Renal pelvis (tissue), 4 donors: Measurements from ENCODE around the gene MINPP1. TPM values are rescaled to one million over a fixed set of nuclear protein-coding genes. Genes with fewer than 3 reads are reported as not detected.
"Not testable (repeated sequence)": the region's sequence is repeated elsewhere in the genome, so short reads cannot be mapped to it uniquely, and the experiment has no call there.

Experiments
- DNase-seq: peaks from one replicate; pipeline ENCODE4 v3.0.0-alpha.2; 2013
- polyA plus RNA-seq, 3 donors: library from polyadenylated mRNA; unstranded; fragments of 120-200 nt; gene quantifications; one replicate each; pipeline ENCODE4 v1.2.1, GENCODE V29; 2013; ENCODE audit not compliant: insufficient read length in 3 of 3

MINPP1 gene
- polyA plus RNA-seq, 3 donors = 32.8 to 38.9 (median 36.7) TPM

DNA sequence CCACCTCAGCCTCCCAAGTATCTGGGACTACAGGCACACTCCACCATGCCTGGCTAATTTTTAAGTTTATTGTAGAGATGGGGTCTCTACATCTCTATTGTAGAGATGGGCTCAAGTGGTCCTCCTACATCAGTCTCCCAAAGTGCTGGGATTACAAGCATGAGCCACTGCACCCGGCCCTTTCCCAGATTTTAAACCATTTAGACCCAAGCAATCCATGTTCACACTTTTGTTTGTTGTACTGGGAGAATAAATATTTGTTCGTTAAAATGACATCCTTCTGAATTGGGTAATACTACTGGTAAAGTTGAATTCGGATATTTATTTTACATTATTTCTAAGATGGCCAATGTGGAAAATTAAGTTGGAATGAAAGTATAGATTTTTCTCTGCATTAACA is 52.7 kb downstream of the MINPP1 start:
- DNase-seq = no peak

DNA sequence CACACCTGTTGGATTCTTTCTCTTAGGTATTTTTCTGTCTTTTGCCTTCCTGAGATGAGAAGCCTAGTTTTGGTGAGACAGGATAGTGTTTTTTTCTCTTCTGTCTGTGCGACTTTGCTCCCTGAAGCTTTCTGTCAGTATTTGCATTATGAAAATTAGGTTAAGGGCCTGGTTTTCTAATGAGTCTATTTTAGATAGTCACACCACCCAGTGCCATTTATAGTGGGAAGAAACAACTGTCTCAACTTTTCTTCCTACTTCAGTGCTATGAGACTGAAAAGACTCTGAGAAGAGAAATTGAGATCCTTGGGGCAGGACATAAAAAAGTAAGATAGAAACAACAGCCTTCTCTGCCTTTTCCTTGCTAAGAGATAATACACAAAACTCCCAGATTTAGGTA is 53.6 kb downstream of the MINPP1 start:
- no peak for DNase-seq

DNA sequence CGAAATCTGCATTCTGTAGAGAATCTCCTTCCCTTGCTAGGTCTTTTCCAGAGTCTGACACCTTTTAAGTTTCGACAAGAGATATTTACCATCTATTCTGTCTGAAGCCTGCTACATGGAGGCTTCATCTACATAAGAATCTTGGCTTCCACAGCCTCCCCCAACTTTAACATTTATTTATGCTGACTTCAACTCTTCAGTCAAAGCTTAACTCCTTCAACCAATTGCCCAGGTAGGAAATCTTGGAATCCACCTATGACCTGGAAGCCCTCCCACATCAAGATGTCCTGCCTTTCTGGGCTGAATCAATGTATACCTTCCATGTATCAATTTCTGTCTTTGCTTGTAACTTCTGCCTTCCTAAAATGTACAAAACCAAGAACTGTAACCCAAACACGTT is 54.7 kb downstream of the MINPP1 start:
- DNase-seq = no peak

DNA sequence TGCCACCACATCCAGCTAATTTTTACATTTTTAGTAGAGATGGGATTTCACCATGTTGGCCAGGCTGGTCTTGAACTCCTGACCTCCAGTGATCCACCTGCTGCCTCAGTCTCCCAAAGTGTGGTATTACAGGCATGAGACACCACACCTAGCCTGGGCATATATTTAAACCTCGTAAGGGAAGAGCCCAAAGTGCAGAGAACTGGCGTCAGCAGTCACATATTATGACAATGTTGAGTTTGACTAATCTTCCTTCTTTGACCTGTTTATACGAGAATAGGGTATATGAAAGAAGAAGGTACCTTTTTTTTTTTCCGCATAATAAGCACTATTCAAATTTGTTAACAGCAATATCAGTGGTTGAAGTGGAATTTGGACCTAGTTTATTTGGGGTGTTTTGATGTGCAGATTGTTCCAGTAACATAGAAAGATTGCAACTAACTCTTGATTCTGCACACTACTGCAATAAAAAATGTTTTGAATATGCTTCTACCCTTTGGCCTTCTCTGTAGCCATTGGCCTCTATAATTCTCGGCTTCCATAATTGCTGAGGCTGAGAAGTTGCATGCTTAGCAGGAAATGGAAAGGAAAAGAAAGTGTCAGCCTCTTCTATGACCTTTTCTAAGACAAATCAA is 55.9 kb downstream of the MINPP1 start:
- no peak for DNase-seq

DNA sequence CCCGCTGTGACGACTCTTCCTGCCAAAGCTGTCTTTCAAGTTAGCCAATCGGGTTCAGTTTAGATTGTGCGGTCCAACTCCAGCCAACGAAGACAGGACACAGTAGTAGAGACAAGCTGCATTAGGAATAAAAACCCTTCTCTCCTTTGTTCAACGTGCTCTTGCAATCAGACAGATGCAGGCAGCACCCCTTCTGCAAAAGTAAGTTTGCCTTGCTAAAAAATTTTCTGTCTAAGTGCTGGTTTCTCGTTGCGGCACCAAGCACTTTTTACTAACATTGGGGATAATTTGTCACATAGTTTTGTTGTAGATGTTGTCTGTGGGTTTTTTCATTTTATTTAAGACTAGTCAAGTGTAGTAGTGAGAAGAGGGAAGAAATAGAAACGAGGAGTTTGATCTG is 58.1 kb downstream of the MINPP1 start:
- DNase-seq = no peak

DNA sequence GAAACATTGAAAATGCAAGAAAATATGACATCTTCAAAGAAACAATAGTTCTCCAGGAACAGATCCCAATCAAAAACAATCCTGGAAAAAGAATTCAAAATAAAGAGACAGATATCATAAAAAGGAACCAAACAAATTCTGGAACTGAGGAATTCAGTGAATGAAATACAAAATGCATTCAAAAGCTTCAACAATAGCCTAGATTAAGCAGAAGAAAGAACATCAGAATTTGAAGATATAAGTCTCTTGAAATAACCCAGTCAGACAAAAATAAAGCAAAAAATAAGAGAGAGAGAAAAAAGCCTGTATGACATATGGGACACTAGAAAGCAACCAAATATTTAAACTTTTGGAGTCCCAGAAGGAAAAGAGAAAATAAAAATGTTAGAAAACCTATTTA is 60.3 kb downstream of the MINPP1 start:
- no peak for DNase-seq

DNA sequence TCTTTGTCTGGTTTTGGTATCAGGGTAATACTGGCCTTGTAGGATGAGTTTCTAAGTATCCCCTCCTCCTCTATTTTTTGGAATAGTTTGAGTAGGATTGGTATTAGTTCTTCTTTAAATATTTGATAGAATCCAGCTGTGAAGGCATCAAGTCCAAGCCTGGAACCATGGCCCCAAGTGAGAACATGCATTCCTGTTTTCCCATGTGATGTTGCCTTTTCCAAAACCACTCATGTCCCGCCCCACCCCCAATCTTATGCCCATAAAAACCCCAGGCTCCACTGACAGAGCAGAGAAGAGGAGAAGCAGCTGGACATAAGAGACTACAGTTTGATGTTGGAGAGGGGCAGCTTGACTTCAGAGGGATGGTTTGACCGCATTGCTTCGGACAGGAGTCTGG is 71.2 kb downstream of the MINPP1 start:
- DNase-seq = no peak

DNA sequence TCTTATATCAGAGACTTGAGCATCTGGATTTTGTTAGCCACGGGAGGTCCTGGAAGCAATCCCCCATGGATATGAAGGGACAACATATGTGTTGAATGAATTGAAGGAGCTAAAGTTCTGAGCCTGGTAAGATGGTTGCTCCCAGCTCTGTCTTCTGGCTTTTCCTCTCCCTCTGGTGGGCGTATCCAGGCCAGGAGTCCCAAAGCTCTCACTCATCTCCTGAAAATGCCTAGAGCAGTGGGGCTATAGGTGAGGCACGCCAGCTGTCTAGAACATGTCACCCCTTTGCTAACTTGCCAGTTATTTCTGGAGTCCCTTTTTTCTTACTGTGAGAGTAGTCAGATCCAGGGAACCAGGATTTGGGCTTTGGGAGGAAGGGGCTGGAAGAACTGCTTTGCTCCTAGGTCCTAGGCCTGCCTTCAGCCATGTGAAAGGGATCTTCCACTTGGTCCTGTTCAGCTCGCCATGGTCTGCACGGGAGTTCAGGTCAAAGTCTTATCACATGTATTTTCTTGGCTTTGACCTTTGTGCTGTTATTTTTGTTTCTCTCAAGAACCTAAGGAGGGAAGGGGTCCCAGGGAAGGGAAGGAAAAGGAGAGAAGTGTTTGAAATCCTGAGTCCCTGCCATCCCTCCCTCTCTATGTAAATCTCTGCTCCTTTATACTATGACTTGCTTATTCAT is 73.6 kb downstream of the MINPP1 start:
- no peak for DNase-seq

DNA sequence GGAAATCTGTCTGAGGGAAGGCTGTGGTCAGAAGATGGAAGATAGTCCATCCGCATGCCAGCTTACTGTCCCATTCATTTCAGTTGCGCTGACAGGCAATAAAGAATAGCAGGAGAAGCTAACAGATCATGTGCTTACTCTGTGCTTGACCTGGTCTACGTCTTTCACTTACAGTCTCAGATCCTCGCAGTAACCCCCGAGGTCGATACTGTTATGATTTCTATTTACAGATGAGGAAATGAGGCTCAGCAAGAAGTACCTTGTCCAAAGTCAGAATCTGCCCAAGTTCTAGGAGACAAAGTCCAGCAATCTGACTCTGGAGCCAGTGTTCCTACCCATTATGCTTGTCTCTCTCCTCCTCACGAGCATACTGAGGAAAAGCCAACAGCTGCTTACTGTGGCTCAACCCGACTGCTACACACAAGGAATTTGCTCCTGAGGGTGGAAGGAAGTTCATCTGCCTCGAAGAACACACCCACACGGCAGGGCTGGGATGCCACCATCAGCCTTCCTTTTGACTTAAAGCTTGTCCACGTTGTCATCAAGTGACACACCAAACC is 74.2 kb downstream of the MINPP1 start:
- DNase-seq = no peak

DNA sequence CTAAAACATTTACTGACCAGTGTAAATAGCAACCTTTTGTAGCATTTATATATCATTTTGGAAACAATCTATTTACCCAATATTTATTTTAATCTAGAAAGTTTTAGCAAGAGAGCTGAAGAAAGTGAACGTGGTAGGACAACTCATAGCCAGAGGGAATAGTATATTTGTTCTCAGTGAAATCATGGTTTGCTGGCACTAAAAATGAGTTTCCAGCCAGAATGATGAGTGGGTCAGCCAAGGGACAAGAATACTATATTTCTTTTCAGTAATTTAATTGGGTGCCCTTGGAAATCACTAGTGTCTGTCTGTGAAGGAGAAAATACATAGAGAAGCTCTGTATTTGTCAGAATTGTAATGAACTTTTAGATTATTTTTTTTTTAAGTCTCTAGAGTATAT is 74.9 kb downstream of the MINPP1 start:
- no peak for DNase-seq

DNA sequence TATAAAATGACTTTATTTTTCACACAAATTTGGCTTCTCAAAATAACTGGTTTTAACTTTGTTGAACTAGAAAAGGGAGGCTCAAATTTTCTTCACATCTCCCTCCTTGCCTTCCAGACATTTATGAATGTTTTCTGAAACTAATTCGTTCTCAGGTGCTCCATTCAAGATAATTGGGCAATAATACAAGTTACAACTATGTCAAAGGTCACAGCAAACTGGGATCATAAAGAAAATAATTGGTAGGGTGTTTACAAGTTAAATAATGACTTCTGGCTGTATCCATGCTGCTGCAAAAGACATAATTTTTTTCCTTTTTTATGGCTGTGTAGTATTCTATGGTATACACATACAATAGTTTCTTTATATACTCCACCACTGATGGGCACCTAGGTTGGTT is 75.3 kb downstream of the MINPP1 start:
- no peak for DNase-seq

DNA sequence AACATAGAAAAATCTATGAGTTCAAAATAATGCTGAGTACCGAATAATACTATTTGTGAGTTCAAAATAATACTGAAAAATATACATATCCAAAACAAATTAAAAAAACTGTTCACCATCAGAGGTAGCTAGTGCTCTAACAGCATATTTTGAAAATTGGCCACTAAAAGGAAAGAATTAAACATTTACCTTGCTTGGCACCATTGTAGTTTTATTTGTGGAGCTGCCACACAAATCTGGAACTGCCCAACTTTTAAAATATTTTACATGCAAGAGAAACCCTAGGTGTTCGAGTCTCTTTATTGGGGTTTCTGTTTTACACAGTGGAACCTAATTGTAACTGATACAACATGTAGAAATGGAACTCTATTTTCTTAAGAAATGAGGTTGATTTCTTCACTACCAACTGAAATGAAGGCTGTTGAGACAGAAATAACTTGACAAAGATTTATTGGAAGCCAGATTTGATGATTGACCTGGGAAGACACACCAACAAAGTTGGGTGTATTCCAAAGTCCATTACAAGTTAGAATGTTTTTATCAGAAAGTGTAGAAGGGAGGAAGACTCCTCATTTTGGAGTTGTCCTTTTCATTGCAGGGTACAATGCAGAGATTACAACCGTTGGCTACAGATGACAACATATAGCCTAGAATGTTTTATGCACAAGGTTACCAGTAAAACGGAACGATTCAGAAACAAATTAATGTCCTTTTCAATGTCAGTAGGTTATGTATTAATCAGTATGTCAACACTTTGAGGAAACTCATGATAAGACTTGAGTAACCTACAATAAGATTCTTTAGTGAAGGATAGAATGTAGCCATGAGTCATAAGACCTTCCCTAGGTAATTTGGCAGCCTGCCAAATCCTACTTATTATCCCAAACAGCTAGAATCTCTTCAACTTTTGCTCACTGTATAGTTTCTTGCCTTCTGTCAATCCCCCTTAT is 81.1 kb downstream of the MINPP1 start:
- DNase-seq = no peak

DNA sequence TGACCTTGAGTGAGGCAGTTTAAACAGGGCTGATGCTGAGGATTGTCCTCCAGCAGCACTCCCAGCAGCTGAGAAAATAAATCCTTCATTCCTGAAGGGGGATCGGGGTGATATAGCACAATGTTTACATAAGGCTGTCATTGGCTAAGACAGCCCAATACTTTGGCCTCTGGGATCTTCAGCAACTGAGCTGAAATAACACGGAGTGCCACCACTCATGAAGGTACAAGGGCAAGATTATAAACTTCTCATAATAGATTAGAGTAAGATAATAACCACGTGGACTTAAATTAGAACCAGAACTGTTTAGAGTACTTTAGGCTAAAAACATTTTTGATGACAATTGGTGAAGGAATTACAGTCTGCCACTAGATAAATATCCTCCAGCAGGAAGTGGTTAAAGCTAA is 85.0 kb downstream of the MINPP1 start:
- no peak for DNase-seq

DNA sequence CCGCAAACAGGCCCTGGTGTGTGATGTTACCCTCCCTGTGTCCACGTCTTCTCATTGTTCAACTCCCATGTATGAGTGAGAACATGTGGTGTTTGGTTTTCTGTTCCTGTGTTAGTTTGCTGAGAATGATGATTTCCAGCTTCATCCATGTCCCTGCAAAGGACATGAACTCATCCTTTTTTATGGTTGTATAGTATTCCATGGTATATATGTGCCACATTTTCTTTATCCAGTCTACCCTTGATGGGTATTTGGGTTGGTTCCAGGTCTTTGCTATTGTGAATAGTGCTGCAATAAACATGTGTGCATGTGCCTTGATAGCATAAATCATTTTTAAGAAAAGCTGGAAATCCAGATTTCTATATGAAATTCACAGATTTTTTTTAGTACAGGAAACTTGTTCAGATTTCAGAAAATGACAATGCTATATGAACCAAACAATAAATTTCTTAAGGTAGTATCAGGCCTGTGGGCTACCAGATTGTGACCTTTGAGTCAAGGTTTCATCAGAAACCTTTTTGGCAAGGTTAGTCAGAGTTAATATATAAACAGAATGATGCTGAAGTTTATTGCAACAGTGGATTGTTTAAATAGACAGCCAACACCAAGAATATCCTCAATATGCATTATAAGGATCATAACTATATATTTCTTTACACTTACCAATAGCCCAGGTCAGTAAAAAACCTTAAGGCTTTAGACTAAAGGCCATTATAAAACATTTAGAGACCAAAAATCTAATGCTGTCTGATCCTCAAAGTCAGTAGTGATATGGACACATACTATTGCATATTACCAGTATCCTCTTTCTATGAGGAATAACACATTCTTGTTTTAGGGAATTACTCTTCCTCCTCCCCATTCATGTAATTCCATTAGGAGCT is 86.3 kb downstream of the MINPP1 start:
- DNase-seq = no peak

DNA sequence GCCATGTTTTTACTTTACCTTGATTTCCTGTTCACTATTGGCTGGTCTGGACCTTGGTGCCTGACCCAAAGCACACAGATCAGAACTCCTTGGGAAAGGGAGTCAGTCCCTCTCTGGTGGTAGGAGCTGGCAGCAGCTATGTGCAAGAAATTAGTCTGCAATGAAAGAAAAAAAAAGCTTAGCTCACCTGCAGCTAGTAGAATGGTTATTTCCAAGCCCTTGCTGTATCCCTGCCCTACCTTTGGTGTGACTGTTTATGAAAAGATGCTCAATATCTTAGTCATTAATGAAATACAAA is 86.8 kb downstream of the MINPP1 start:
- no peak for DNase-seq

DNA sequence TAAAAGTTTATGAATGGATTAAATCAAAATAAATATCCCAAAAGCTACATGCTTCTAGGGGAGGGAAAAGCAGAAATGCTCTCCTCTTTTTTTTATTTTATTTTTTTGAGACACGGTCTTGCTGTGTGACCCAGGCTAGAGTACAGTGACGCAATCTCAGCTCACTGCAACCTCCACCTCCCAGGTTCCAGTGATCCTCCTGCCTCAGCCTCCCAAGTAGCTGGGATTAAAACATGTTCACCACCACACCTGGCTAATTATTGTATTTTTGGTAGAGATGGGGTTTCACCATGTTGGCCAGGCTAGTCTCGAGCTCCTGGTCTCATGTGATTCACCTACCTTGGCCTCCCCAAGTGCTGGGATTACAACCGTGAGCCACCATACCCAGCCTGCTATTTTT is 88.2 kb downstream of the MINPP1 start:
- DNase-seq = not testable (repeated sequence)

DNA sequence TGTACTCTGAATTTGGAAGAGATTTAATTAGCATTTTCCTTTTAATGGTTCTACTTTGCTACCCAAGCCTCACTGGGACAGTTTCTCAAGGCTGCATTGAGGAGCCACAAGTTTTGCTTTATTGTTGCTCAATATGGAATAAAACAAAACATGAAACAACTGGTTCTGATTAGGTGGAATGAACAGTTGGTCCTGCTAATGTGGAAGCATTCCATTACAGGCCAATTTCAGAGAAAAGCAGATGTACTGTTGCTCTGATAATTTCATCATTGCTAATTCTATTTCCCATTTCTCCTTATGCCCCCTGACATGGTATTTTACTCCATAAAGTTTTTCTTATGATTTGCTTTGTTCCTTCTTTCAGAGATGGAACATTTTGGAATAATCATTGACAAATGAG is 89.0 kb downstream of the MINPP1 start:
- DNase-seq = no peak

DNA sequence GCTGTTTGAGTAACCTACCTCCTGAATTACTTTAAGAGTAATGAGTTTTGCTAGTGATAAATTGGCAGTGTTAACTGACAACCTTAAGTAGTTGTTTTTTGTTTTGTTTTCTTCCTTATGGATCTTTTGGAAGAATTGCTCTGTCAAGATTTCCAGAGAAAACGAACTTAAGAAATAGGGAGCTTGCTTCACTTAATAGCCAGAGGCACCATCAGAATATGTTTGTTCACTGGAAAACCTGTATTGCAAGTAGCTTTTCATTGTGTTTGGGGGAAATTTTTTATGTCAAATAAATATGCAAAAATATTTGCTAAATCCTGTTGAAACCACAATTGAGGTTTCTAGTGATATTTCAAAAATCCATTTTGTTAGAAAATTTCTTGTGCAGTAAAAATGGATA is 89.5 kb downstream of the MINPP1 start:
- no peak for DNase-seq

DNA sequence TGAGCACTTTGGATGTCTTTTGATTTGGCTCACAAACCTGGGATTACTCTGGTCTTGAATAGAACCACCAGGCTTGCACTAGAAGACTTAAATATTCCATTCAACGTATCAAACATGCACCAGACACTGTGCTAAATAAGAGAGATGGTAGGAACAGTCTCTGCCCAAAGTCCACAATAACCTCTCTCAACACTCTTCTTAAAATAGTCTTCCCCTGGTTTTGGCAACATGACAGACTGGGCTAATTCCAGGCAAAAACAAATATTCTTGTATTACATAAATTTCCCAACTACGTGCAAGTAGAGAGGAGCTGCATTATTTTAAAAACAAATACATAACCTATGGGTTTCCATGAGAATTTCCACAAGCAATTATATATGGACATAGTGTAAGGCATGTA is 90.2 kb downstream of the MINPP1 start:
- DNase-seq = no peak

DNA sequence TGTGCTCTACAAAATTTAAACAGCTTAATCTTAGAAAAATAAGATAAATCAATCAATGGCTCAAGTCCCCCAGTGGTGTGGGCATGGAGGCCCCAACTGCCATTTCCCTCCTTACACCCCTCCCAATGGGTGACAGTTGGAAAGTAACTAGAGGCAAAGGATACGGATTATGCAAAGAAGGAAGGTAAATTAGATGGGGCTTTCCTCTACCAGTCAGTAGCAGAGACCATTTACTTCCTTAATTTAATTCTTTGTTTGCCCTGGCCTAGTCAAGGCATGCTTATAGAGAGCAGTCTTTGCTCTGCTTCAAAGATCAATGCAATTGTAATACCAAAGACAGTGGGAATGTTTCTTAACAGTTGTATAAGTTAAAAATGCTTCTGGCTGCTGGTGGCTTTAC is 91.7 kb downstream of the MINPP1 start:
- DNase-seq = no peak

DNA sequence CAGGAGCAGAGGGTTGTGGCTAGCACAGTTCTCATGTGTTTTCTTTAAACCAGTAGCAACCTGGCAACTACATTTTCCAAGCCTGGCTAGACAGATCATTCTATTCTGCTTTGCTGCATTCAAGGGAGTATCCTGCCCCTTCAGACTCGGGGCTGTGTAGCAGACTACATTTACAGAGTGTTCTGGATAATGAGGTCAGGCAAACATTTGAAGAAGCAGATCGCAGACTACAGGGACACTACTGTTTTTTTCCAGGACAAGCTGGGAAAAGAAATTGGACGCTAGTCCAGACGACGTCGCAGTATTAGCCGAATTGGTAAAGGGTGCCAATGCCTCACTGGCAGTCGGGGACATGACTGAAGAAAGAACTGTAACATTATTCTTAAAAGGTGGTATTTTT is 94.0 kb downstream of the MINPP1 start:
- DNase-seq = no peak

DNA sequence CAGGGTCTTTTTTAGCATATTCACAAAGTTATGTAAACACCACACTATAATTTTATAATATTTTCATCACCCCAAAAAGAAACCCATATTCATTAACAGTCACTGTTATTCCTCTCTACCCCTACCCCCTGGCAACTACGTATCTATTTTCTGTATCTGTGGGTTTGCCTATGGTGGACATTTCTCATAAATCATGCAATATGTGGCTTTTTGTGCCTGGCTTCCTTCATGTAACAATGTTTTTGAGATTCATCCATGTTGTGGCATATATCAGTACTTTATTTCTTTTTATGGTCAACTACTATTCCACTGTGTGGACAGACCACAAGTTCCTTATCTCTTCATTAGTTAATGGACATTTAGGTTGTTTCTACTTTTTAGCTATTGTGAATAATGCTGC is 95.9 kb downstream of the MINPP1 start:
- DNase-seq = no peak
